ENCODE measurements around the gene BACH2.
"Not testable (repeated sequence)": the region's sequence is repeated elsewhere in the genome, so short reads cannot be mapped to it uniquely, and the experiment has no call there.

GRCh38 chr6:89890845-89891528 is 405.7 kb downstream of the BACH2 start:
- TF ChIP-seq CTCF (IDR thresholded peaks at IDR 0.05 in 2 of 3, conservative IDR thresholded peaks at IDR 0.05 in 1 of 3; ENCODE audit: control insufficient read depth in 2 of 3, extremely low read depth in 1 of 3, insufficient read depth in 1 of 3, low read depth in 3 of 3, low read length in 3 of 3); RCOR1 (conservative IDR thresholded peaks at IDR 0.05; ENCODE audit: low read depth, low read length); SMAD1 (IDR thresholded peaks at IDR 0.05; ENCODE audit: low read depth, partially characterized antibody); TCF12 (IDR thresholded peaks at IDR 0.05; ENCODE audit: low read depth, low read length); MTA3 (IDR thresholded peaks at IDR 0.05; ENCODE audit: borderline replicate concordance, low read length); HDAC2 (IDR thresholded peaks at IDR 0.05); USF1 (IDR thresholded peaks at IDR 0.05; ENCODE audit: borderline replicate concordance, extremely low read length, insufficient read depth, low read depth, low read length); YY1 (IDR thresholded peaks at IDR 0.05; ENCODE audit: low read depth, low read length); POLR2A (IDR thresholded peaks at IDR 0.05; ENCODE audit: low read depth, low read length); BMI1 (IDR thresholded peaks at IDR 0.05; ENCODE audit: borderline replicate concordance); EP300 (IDR thresholded peaks at IDR 0.05; ENCODE audit: borderline replicate concordance in 1 of 2, control insufficient read depth in 1 of 2, low read depth in 2 of 2, low read length in 2 of 2); ZNF274 (IDR thresholded peaks at IDR 0.05; ENCODE audit: insufficient read depth, insufficient read length): not testable (repeated sequence)
